Keratinocyte (primary cell): ENCODE measurements around the gene N4BP2. TPM values are rescaled to one million over a fixed set of nuclear protein-coding genes. Genes with fewer than 3 reads are reported as not detected.

Experiments used
- DNase-seq: peaks from one replicate; pipeline ENCODE4 v3.0.0-alpha.2; 2011; ENCODE audit warnings: low read depth, missing footprints, low spot score
- FAIRE-seq: peaks from 2 replicates; lab custom pipeline; 2011; peaks lifted over from hg19 to GRCh38; lab: Jason Lieb, UNC
- H2AFZ ChIP-seq: 2 replicates; pipeline ENCODE4 v1.6.0; 2012; ENCODE audit warnings: low read length, control low read depth, inconsistent platforms; ENCODE audit not compliant: control insufficient read depth
- H3K27ac ChIP-seq: 2 replicates; pipeline ENCODE4 v1.5.1; 2011; ENCODE audit warnings: low read length; ENCODE audit not compliant: control insufficient read depth, insufficient read depth
- H3K27me3 ChIP-seq: 3 replicates; pipeline ENCODE4 v1.6.0; 2011; ENCODE audit warnings: low read length; ENCODE audit not compliant: control insufficient read depth, insufficient read depth; ENCODE audit errors: extremely low read depth
- H3K36me3 ChIP-seq, 2 experiments: 2 replicates in 1 of 2; 3 replicates in 1 of 2; pipeline ENCODE4 v1.5.1; 2011; ENCODE audit warnings: low read length in 2 of 2, mild to moderate bottlenecking in 1 of 2; ENCODE audit not compliant: control insufficient read depth in 2 of 2, insufficient read depth in 2 of 2; ENCODE audit errors: extremely low read depth in 1 of 2
- H3K4me1 ChIP-seq: 3 replicates; pipeline ENCODE4 v1.5.1; 2011; ENCODE audit warnings: low read length; ENCODE audit not compliant: control insufficient read depth, insufficient read depth; ENCODE audit errors: extremely low read depth
- H3K4me2 ChIP-seq: 3 replicates; pipeline ENCODE4 v1.6.0; 2011; ENCODE audit warnings: low read depth, low read length; ENCODE audit not compliant: control insufficient read depth, insufficient read depth; ENCODE audit errors: extremely low read depth
- H3K4me3 ChIP-seq, 3 experiments: fragments of 200-600 bp in 1 of 3; sonication (generic) in 1 of 3; 2 replicates in 2 of 3; 3 replicates in 1 of 3; pipeline ENCODE4 v1.5.1; 2011 to 2016; ENCODE audit warnings: low read length in 3 of 3, mild to moderate bottlenecking in 3 of 3, control low read depth in 2 of 3, inconsistent platforms in 1 of 3, low read depth in 1 of 3, mixed read lengths in 1 of 3, mixed run types in 1 of 3, moderate library complexity in 1 of 3; ENCODE audit not compliant: control insufficient read depth in 2 of 3, insufficient read depth in 2 of 3; ENCODE audit errors: extremely low read depth in 1 of 3
- H3K79me2 ChIP-seq: 2 replicates; pipeline ENCODE4 v1.6.0; 2012; ENCODE audit warnings: low read length; ENCODE audit not compliant: control insufficient read depth, insufficient read depth
- H3K9ac ChIP-seq: 3 replicates; pipeline ENCODE4 v1.6.0; 2011; ENCODE audit warnings: low read length; ENCODE audit not compliant: control insufficient read depth, insufficient read depth; ENCODE audit errors: extremely low read depth
- H3K9me1 ChIP-seq: 3 replicates; pipeline ENCODE4 v1.6.0; 2011; ENCODE audit warnings: low read length; ENCODE audit not compliant: control insufficient read depth, insufficient read depth; ENCODE audit errors: extremely low read depth
- H3K9me3 ChIP-seq: 2 replicates; pipeline ENCODE4 v1.5.1; 2012; ENCODE audit warnings: low read depth, low read length; ENCODE audit not compliant: control insufficient read depth
- H4K20me1 ChIP-seq: 3 replicates; pipeline ENCODE4 v1.6.0; 2011; ENCODE audit warnings: low read length; ENCODE audit not compliant: control insufficient read depth, insufficient read depth; ENCODE audit errors: extremely low read depth
- EZH2 ChIP-seq: IDR thresholded peaks from one replicate; pipeline ENCODE4 v1.6.1; 2012; ENCODE audit warnings: inconsistent platforms, mild to moderate bottlenecking, low read length, moderate library complexity
- dilution Hi-C: fragments of 300-500 bp; cut with MboI; formaldehyde crosslinking; loops from one replicate; pipeline ENCODE4 v1.7.0; 2020; ENCODE audit warnings: low sequenced_read_pairs; ENCODE audit not compliant: extremely low pct_ligation_motif_present
- polyA plus RNA-seq, 5 experiments: library from polyadenylated mRNA; depleted of rRNA in 3 of 5; stranded (reverse) in 3 of 5; stranded (forward) in 1 of 5; unstranded in 1 of 5; fragments of >200 nt; gene quantifications; 1 replicate in 1 of 5; 2 replicates in 3 of 5; 3 replicates in 1 of 5; pipeline versions ENCODE4 v1.2.1 to v1.2.3, GENCODE V29; 2011 to 2012; ENCODE audit warnings: missing spikeins in 2 of 5, low read depth in 1 of 5, low replicate concordance in 1 of 5
- TF ChIP-seq, protein P1 (sequence below), 3 experiments: IDR thresholded peaks in 1 of 3; conservative IDR thresholded peaks in 1 of 3; optimal IDR thresholded peaks in 1 of 3; 2 replicates in 2 of 3; 3 replicates in 1 of 3; pipeline versions ENCODE3 to v1.5.1; 2011; ENCODE audit warnings: low read length in 3 of 3, mild to moderate bottlenecking in 3 of 3, moderate library complexity in 2 of 3, control low read depth in 1 of 3, inconsistent platforms in 1 of 3; ENCODE audit not compliant: insufficient read depth in 2 of 3; ENCODE audit errors: extremely low read depth in 1 of 3

The N4BP2 gene
- polyA plus RNA-seq, 1 donor (not counting 4 experiments of a cell fraction or from before 2014, with no cell fraction given): 2.7 TPM

DNA sequence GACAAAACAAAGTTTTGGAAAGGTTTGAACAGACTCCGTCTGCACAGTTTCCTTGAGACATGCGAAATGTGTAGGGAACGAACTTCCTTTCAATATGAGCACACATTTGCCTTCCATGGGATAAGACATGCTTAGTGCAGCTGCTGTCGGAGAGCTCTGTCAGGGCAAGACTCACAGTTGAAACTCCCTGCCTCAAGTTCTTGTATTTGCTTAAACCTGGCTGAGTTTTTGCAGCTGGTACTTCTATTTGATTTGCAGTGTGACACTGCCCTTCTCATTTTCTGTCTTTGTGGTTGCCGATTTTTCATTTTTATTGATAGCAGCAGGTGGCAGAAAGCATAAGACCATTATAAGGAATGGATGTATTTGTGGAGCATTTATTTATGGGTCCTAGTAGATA, 122.0 kb downstream of the N4BP2 start:
- Histone ChIP-seq H3K27me3 (no peaks in the 10 kb centered on the region), H4K20me1 (no peaks in the 10 kb centered on the region), H3K9me1 (no peaks in the 10 kb centered on the region), H3K4me2 (peak overlapping the region; percentile 39), H3K79me2 (no peaks in the 10 kb centered on the region), H3K9me3 (no peaks in the 10 kb centered on the region), H3K27ac (peak overlapping the region; percentile 32), H3K4me1 (peaks cover 30% of the 10 kb centered on the region), H3K4me3 (no peak overlapping the region), H3K9ac (peak overlapping the region; percentile 30), H3K36me3 (no peaks in the 10 kb centered on the region), H2AFZ (peak overlapping the region; percentile 92)
- FAIRE-seq: peak; percentile 49
- DNase-seq: no peak
- dilution Hi-C loops: no loop called here
- TF ChIP-seq EZH2: no peak

DNA sequence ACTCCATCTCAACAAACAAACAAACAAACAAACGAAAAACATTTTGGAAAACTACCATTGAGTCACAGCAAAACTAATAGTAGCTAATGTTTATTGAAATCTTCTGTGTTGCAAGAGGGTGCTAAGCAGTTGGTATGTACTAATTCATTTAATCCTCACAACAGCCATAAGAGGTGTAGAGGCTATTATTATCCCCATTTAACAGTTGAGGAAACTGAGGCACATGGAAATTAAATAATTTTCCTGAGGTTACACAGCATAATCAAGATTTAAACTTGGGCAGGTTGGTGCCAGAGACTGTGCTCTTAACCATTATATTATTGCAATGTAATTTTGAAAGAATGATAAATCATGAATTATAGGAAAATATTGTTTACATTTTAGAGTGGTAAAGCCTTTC, 122.7 kb downstream of the N4BP2 start:
- H3K4me1 ChIP-seq: peaks cover 37% of the 10 kb centered on the region
- no peak overlapping the region for H3K4me2 ChIP-seq
- H3K27me3 ChIP-seq: no peaks in the 10 kb centered on the region
- no peak overlapping the region for H2AFZ ChIP-seq
- H3K9me3 ChIP-seq: no peaks in the 10 kb centered on the region
- no peaks in the 10 kb centered on the region for H3K79me2 ChIP-seq
- TF ChIP-seq EZH2: no peak
- TF ChIP-seq, protein P1, sequence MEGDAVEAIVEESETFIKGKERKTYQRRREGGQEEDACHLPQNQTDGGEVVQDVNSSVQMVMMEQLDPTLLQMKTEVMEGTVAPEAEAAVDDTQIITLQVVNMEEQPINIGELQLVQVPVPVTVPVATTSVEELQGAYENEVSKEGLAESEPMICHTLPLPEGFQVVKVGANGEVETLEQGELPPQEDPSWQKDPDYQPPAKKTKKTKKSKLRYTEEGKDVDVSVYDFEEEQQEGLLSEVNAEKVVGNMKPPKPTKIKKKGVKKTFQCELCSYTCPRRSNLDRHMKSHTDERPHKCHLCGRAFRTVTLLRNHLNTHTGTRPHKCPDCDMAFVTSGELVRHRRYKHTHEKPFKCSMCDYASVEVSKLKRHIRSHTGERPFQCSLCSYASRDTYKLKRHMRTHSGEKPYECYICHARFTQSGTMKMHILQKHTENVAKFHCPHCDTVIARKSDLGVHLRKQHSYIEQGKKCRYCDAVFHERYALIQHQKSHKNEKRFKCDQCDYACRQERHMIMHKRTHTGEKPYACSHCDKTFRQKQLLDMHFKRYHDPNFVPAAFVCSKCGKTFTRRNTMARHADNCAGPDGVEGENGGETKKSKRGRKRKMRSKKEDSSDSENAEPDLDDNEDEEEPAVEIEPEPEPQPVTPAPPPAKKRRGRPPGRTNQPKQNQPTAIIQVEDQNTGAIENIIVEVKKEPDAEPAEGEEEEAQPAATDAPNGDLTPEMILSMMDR (optimal IDR thresholded peaks at IDR 0.05 in 1 of 3, IDR thresholded peaks at IDR 0.05 in 1 of 3, conservative IDR thresholded peaks at IDR 0.05 in 1 of 3; ENCODE audit: extremely low read depth in 1 of 3, insufficient read depth in 2 of 3, low read length in 3 of 3): no peak
- FAIRE-seq: no peak
- dilution Hi-C loops: no loop called here
- no peaks in the 10 kb centered on the region for H3K9me1 ChIP-seq
- no peaks in the 10 kb centered on the region for H3K36me3 ChIP-seq
- H3K27ac ChIP-seq: peak overlapping the region; percentile 87
- H3K4me3 ChIP-seq: no peak overlapping the region
- no peaks in the 10 kb centered on the region for H4K20me1 ChIP-seq
- DNase-seq: no peak
- no peak overlapping the region for H3K9ac ChIP-seq

DNA sequence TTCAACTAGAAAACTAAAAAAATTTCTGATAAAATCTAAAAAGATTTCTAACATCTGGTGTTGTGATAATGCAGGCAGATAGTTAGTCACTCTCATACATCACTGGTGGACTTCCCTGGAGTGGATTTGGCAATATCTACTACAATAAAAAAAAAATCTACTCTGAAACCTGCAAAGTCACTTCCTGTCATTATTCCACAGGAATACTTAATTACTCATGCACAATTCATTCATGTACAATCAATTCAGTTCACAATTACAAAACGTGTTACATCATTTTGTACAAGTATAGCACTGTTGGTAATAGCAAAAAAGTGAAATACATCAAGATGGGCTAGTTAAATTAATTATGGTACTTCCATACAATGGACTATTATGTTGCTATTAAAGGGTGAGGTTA, 123.7 kb downstream of the N4BP2 start:
- DNase-seq (peak; percentile 70), FAIRE-seq (peak; percentile 87)
- Histone ChIP-seq H3K4me1 (peaks cover 42% of the 10 kb centered on the region), H3K27me3 (no peaks in the 10 kb centered on the region), H4K20me1 (no peaks in the 10 kb centered on the region), H3K9me1 (no peaks in the 10 kb centered on the region), H3K4me3 (no peak overlapping the region), H2AFZ (no peak overlapping the region), H3K36me3 (no peaks in the 10 kb centered on the region), H3K27ac (peak overlapping the region; percentile 87), H3K9me3 (no peaks in the 10 kb centered on the region), H3K79me2 (no peaks in the 10 kb centered on the region), H3K4me2 (peak overlapping the region; percentile 9), H3K9ac (peak overlapping the region; percentile 68)
- TF ChIP-seq EZH2: no peak
- TF ChIP-seq, protein P1 (optimal IDR thresholded peaks at IDR 0.05 in 1 of 3, IDR thresholded peaks at IDR 0.05 in 1 of 3, conservative IDR thresholded peaks at IDR 0.05 in 1 of 3; ENCODE audit: extremely low read depth in 1 of 3, insufficient read depth in 2 of 3, low read length in 3 of 3): no peak
- dilution Hi-C loops: no loop called here
